A673 (cell line): ENCODE data around the gene SLIT3. TPM values are rescaled to one million over a fixed set of nuclear protein-coding genes. Genes with fewer than 3 reads are reported as not detected.

Experiments
- BruUV-seq: library from RNA; stranded (reverse); fragments of 400-500 nt; replicated peaks from 2 replicates; lab custom pipeline; 2021; lab: Mats Ljungman, UMichigan
- CTCF ChIA-PET: fragments of 300-600 bp; sonication (Branson Sonifier 250); formaldehyde crosslinking; loops from one replicate; lab custom pipeline; 2022; ENCODE audit warnings: antibody characterized with exemption; lab: Charles Lee
- POLR2A ChIA-PET: fragments of 300-600 bp; sonication (Branson Sonifier 250); formaldehyde crosslinking; loops from one replicate; lab custom pipeline; 2022; ENCODE audit warnings: antibody characterized with exemption; ENCODE audit not compliant: low non-redundant PET; lab: Charles Lee
- DNase-seq: peaks from one replicate; pipeline ENCODE4 v3.0.0-alpha.2; 2015; ENCODE audit warnings: low spot score
- H3K27ac ChIP-seq: fragments of 200-600 bp; sonication (generic); 2 replicates; pipeline ENCODE4 v1.5.1; 2016; ENCODE audit warnings: mixed run types, low read depth, mild to moderate bottlenecking, mixed read lengths, antibody characterized with exemption, low read length; ENCODE audit not compliant: poor library complexity, severe bottlenecking
- H3K27me3 ChIP-seq: fragments of 200-600 bp; sonication (generic); replicated peaks from 2 replicates; pipeline ENCODE4 v1.6.1; 2017; ENCODE audit warnings: mixed run types, low read depth, mild to moderate bottlenecking, mixed read lengths, antibody characterized with exemption, low read length; ENCODE audit not compliant: insufficient read depth, poor library complexity
- H3K36me3 ChIP-seq: fragments of 200-600 bp; sonication (generic); 2 replicates; pipeline ENCODE4 v1.6.1; 2016; ENCODE audit warnings: mixed run types, mild to moderate bottlenecking, mixed read lengths, antibody characterized with exemption, low read length; ENCODE audit not compliant: insufficient read depth, poor library complexity, severe bottlenecking
- H3K4me1 ChIP-seq: fragments of 200-600 bp; sonication (generic); 2 replicates; pipeline ENCODE4 v1.6.1; 2017; ENCODE audit warnings: mixed run types, mild to moderate bottlenecking, mixed read lengths, antibody characterized with exemption, low read length; ENCODE audit not compliant: insufficient read depth, poor library complexity, severe bottlenecking
- H3K4me3 ChIP-seq: fragments of 200-600 bp; sonication (generic); 2 replicates; pipeline ENCODE4 v1.5.1; 2016; ENCODE audit warnings: low read depth, mixed run types, mild to moderate bottlenecking, mixed read lengths, low read length; ENCODE audit not compliant: poor library complexity, severe bottlenecking
- H3K9me3 ChIP-seq: fragments of 200-600 bp; sonication (generic); 2 replicates; pipeline ENCODE4 v1.6.1; 2016; ENCODE audit warnings: mixed run types, low read depth, mild to moderate bottlenecking, mixed read lengths, antibody characterized with exemption, low read length; ENCODE audit not compliant: poor library complexity, severe bottlenecking
- CTCF ChIP-seq: fragments of 300-800, 200-600 bp; sonication (generic); conservative IDR thresholded peaks from 2 replicates; pipeline ENCODE4 v1.5.1; 2017; ENCODE audit warnings: low read depth, mild to moderate bottlenecking, antibody characterized with exemption, low read length, moderate library complexity, mixed read lengths
- EZH2 ChIP-seq: fragments of 200-600 bp; sonication (generic); IDR thresholded peaks from 2 replicates; pipeline ENCODE4 v1.6.1; 2017; ENCODE audit warnings: borderline replicate concordance, low read depth, mild to moderate bottlenecking, mixed read lengths, antibody characterized with exemption, low read length; ENCODE audit not compliant: poor library complexity, severe bottlenecking
- intact Hi-C: fragments of 100-400 bp; cut with micrococcal nuclease; formaldehyde crosslinking; loops from one replicate; pipeline ENCODE4 v1.10.0; 2022; ENCODE audit not compliant: unreplicated experiment
- total RNA-seq: library from RNA; stranded (reverse); gene quantifications from 2 replicates; pipeline ENCODE4 v1.2.3, GENCODE V29; 2021

The SLIT3 gene
- total RNA-seq, 1 experiment from 2014 or later = not detected

- Histone ChIP-seq H3K27me3 (peaks cover 68% of the 10 kb centered on the region), H3K4me1 (no peaks in the 10 kb centered on the region), H3K36me3 (no peaks in the 10 kb centered on the region), H3K9me3 (no peaks in the 10 kb centered on the region), H3K4me3 (no peak overlapping the region), H3K27ac (no peak overlapping the region)
- ChIA-PET POLR2A (no interaction called here), CTCF (no interaction called here)
- DNase-seq = no peak
- no TSS peak for BruUV-seq
- TF ChIP-seq CTCF = no peak
- TF ChIP-seq EZH2 = no peak
- intact Hi-C loops = no loop called here
Measured at GRCh38 chr5:168870910-168871309, 430.0 kb downstream of the SLIT3 start.

GRCh38 chr5:168869615-168870227 is 431.2 kb downstream of the SLIT3 start:
- no peak for TF ChIP-seq CTCF
- no peak for TF ChIP-seq EZH2
- ChIA-PET POLR2A (no interaction called here), CTCF (no interaction called here)
- no peaks in the 10 kb centered on the region for H3K4me1 ChIP-seq
- peaks cover 59% of the 10 kb centered on the region for H3K27me3 ChIP-seq
- no peak overlapping the region for H3K27ac ChIP-seq
- no peaks in the 10 kb centered on the region for H3K36me3 ChIP-seq
- no peak for DNase-seq
- intact Hi-C loops = no loop called here
- H3K4me3 ChIP-seq = no peak overlapping the region
- H3K9me3 ChIP-seq = no peaks in the 10 kb centered on the region
- BruUV-seq = no TSS peak

GRCh38 chr5:168867241-168867640 is 433.7 kb downstream of the SLIT3 start:
- POLR2A ChIA-PET = no interaction called here
- H3K4me3 ChIP-seq = no peak overlapping the region
- TF ChIP-seq CTCF (no peak), EZH2 (no peak)
- CTCF ChIA-PET = no interaction called here
- intact Hi-C loops = no loop called here
- H3K9me3 ChIP-seq = no peaks in the 10 kb centered on the region
- H3K27me3 ChIP-seq = peaks cover 45% of the 10 kb centered on the region
- no TSS peak for BruUV-seq
- no peaks in the 10 kb centered on the region for H3K4me1 ChIP-seq
- DNase-seq = no peak
- no peak overlapping the region for H3K27ac ChIP-seq
- H3K36me3 ChIP-seq = no peaks in the 10 kb centered on the region
